ENCODE measurements around the gene SORCS2. TPM values are rescaled to one million over a fixed set of nuclear protein-coding genes. Genes with fewer than 3 reads are reported as not detected.
A peak's percentile ranks its signal among the peaks of the same experiment; 100 is the strongest.

SORCS2 gene
- polyA plus RNA-seq, 3 donors = 0.46 to 0.55 TPM; not detected in 1

DNA sequence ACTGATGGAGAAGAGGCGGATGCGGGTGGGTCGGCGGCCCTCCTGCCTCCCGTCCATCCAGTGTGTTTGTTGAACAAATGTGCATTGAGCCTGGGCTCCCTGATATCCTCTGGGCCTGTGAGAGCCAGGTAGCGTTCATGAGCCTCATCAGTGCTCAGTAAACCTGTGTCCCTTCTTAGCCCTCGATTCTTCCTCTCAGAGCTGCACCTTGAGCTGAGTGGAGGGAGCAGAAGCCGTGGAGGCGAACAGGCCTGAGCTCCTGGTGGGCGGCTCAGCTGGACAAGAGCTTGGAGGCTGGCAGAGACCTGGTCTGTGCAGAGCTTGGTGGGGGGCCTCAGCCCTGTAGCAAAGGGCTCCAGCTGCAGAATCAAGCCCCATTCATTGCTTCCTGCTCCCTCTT lies 112.1 kb downstream of the SORCS2 start:
- Mint-ChIP-seq H3K27ac (no peak overlapping the region), H3K27me3 (ENCODE audit: low read depth in 3 of 3) (peaks cover 8 to 17% (median 16%) of the 10 kb centered on the region in 3 donors), H3K4me1 (no peaks in the 10 kb centered on the region), H3K4me3 (peak overlapping the region in 1 of 2 donors; percentile 16), H3K36me3 (no peaks in the 10 kb centered on the region), H3K9me3 (peaks cover 0 to 2% (median 0%) of the 10 kb centered on the region in 7 donors)
- 82% methylated on average over 10 of the region's 10 CpGs for WGBS (ENCODE audit: insufficient coverage)
- Histone ChIP-seq H3K9me3 (replicated peaks in 1 of 2; ENCODE audit: control insufficient read depth in 1 of 2, insufficient read depth in 1 of 2, low read length in 2 of 2) (no peaks in the 10 kb centered on the region), H3K36me3 (replicated peaks in 1 of 2; ENCODE audit: control insufficient read depth in 1 of 2, insufficient read depth in 2 of 2, low read length in 2 of 2) (no peaks in the 10 kb centered on the region), H3K27ac (ENCODE audit: low read depth in 1 of 2, low read length in 2 of 2) (no peak overlapping the region), H3K4me2 (replicated peaks; ENCODE audit: extremely low read depth, low read length, poor library complexity, severe bottlenecking) (no peak overlapping the region), H3K4me3 (replicated peaks in 1 of 3; ENCODE audit: low read depth in 2 of 3, low read length in 3 of 3) (no peak overlapping the region), H3K27me3 (ENCODE audit: control insufficient read depth in 2 of 2, insufficient read depth in 2 of 2, low read length in 2 of 2) (no peaks in the 10 kb centered on the region), H3K79me2 (ENCODE audit: insufficient read depth, low read length) (no peaks in the 10 kb centered on the region), H2AFZ (ENCODE audit: insufficient read depth, low read depth, low read length, poor library complexity, severe bottlenecking) (no peak overlapping the region), H3K4me1 (ENCODE audit: control insufficient read depth in 1 of 2, insufficient read depth in 2 of 2, low read length in 2 of 2) (no peaks in the 10 kb centered on the region), H4K20me1 (ENCODE audit: insufficient read depth, low read length) (no peaks in the 10 kb centered on the region), H3K9ac (ENCODE audit: insufficient read depth, low read length, poor library complexity, severe bottlenecking) (no peak overlapping the region)
- TF ChIP-seq, protein P1, sequence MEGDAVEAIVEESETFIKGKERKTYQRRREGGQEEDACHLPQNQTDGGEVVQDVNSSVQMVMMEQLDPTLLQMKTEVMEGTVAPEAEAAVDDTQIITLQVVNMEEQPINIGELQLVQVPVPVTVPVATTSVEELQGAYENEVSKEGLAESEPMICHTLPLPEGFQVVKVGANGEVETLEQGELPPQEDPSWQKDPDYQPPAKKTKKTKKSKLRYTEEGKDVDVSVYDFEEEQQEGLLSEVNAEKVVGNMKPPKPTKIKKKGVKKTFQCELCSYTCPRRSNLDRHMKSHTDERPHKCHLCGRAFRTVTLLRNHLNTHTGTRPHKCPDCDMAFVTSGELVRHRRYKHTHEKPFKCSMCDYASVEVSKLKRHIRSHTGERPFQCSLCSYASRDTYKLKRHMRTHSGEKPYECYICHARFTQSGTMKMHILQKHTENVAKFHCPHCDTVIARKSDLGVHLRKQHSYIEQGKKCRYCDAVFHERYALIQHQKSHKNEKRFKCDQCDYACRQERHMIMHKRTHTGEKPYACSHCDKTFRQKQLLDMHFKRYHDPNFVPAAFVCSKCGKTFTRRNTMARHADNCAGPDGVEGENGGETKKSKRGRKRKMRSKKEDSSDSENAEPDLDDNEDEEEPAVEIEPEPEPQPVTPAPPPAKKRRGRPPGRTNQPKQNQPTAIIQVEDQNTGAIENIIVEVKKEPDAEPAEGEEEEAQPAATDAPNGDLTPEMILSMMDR (IDR thresholded peaks at IDR 0.05) = no peak
- intact Hi-C loops (cut with micrococcal nuclease) = no loop called here
- no peak for DNase-seq

DNA sequence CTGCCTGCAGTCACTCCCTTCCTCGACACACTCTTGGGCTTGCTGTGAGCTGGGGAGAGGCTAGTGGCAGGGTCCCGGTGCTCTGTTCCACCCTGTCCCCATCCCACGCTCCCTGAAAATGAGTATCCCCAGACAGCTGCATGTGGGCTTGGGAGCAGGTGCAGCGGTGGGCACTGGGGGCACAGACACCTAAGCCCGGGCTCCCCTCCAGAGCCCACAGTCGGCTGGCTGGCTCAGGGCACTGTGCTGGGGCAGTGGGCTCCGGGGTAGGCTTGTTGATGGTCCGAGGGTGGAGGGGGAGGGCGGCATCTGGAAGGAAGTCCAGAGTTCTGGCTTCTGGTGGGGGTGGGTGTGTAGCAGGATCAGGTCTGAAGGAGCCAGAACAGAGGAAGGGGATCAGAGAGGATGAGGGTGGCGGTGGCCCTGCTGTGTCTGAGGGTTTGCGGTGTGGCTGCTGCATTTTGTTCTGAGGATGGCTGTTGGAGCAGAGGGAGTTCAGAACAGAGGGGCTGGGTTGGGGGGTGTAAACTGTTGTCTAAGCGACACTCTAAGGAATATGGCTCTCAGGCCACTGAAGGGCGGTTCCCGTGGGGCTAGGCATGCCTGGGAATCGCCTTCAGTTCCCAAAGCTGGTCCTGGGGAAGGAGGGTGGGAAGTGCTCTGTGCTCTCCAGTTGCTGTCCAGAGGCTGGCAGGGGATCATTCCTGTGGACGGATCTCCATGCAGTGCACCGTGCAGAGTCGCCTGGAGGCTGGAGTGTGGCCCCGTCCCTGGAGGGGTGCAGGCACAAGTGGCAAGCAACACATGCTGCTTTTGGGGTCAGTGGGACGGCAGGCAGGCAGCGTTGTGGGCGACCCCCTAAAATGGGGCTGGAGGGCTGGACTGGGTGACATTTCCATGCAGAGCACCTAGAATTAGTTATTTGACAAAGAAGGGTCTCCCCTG lies 114.0 kb downstream of the SORCS2 start:
- no peak overlapping the region for H3K27ac Mint-ChIP-seq
- Histone ChIP-seq H3K4me3 (replicated peaks in 1 of 3; ENCODE audit: low read depth in 2 of 3, low read length in 3 of 3) (no peak overlapping the region), H3K79me2 (ENCODE audit: insufficient read depth, low read length) (no peaks in the 10 kb centered on the region), H3K27ac (ENCODE audit: low read depth in 1 of 2, low read length in 2 of 2) (no peak overlapping the region), H3K4me1 (ENCODE audit: control insufficient read depth in 1 of 2, insufficient read depth in 2 of 2, low read length in 2 of 2) (no peaks in the 10 kb centered on the region), H3K9ac (ENCODE audit: insufficient read depth, low read length, poor library complexity, severe bottlenecking) (no peak overlapping the region), H3K4me2 (replicated peaks; ENCODE audit: extremely low read depth, low read length, poor library complexity, severe bottlenecking) (no peak overlapping the region), H3K36me3 (replicated peaks in 1 of 2; ENCODE audit: control insufficient read depth in 1 of 2, insufficient read depth in 2 of 2, low read length in 2 of 2) (no peaks in the 10 kb centered on the region), H2AFZ (ENCODE audit: insufficient read depth, low read depth, low read length, poor library complexity, severe bottlenecking) (no peak overlapping the region), H3K9me3 (replicated peaks in 1 of 2; ENCODE audit: control insufficient read depth in 1 of 2, insufficient read depth in 1 of 2, low read length in 2 of 2) (no peaks in the 10 kb centered on the region), H4K20me1 (ENCODE audit: insufficient read depth, low read length) (no peaks in the 10 kb centered on the region), H3K27me3 (ENCODE audit: control insufficient read depth in 2 of 2, insufficient read depth in 2 of 2, low read length in 2 of 2) (no peaks in the 10 kb centered on the region)
- TF ChIP-seq, protein P1 (IDR thresholded peaks at IDR 0.05) = no peak
- no peaks in the 10 kb centered on the region for H3K36me3 Mint-ChIP-seq
- H3K9me3 Mint-ChIP-seq = peaks cover 0 to 2% (median 0%) of the 10 kb centered on the region in 7 donors
- H3K4me1 Mint-ChIP-seq = no peaks in the 10 kb centered on the region
- DNase-seq = no peak
- no peak overlapping the region for H3K4me3 Mint-ChIP-seq
- peaks cover 8 to 12% (median 10%) of the 10 kb centered on the region in 3 donors for H3K27me3 Mint-ChIP-seq (ENCODE audit: low read depth in 3 of 3)
- intact Hi-C loops (cut with micrococcal nuclease) = no loop called here
- 74% methylated on average over 21 of the region's 22 CpGs for WGBS (ENCODE audit: insufficient coverage)

Data from CD14-positive monocyte (primary cell).